Smooth muscle cell (in vitro differentiated cells): ENCODE measurements around the gene IVD. TPM values are rescaled to one million over a fixed set of nuclear protein-coding genes. Genes with fewer than 3 reads are reported as not detected.

ENCODE experiments used
- DNase-seq: peaks from one replicate; lab custom pipeline; 2025; ENCODE audit not compliant: unreplicated experiment; lab: John Stamatoyannopoulos, UW
- H2AFZ ChIP-seq: fragments of 200-600 bp; sonication (generic); 2 replicates; pipeline ENCODE4 v1.6.0; 2016; ENCODE audit warnings: antibody characterized with exemption, low read depth, mild to moderate bottlenecking
- H3F3A ChIP-seq: fragments of 200-600 bp; sonication (generic); 2 replicates; pipeline ENCODE4 v1.6.0; 2017; ENCODE audit warnings: antibody characterized with exemption, low read depth
- H3K27ac ChIP-seq: fragments of 200-600 bp; sonication (generic); 2 replicates; pipeline ENCODE4 v1.5.1; 2016; ENCODE audit warnings: low read depth, mild to moderate bottlenecking
- H3K27me3 ChIP-seq: fragments of 200-600 bp; sonication (generic); 2 replicates; pipeline ENCODE4 v1.6.1; 2016; ENCODE audit warnings: low read depth, mild to moderate bottlenecking
- H3K36me3 ChIP-seq: fragments of 200-600 bp; sonication (generic); 2 replicates; pipeline ENCODE4 v1.5.1; 2016; ENCODE audit warnings: low read depth
- H3K4me1 ChIP-seq: fragments of 200-600 bp; sonication (generic); 2 replicates; pipeline ENCODE4 v1.5.1; 2016; ENCODE audit warnings: low read depth
- H3K4me2 ChIP-seq: fragments of 200-600 bp; sonication (generic); 2 replicates; pipeline ENCODE4 v1.6.0; 2016; ENCODE audit warnings: mild to moderate bottlenecking
- H3K4me3 ChIP-seq: fragments of 200-600 bp; sonication (generic); 2 replicates; pipeline ENCODE4 v1.5.1; 2016; ENCODE audit warnings: mild to moderate bottlenecking
- H3K79me2 ChIP-seq: fragments of 200-600 bp; sonication (generic); 2 replicates; pipeline ENCODE4 v1.6.0; 2016; ENCODE audit warnings: low read depth, mild to moderate bottlenecking
- H3K9ac ChIP-seq: fragments of 200-600 bp; sonication (generic); 2 replicates; pipeline ENCODE4 v1.6.0; 2016; ENCODE audit warnings: low read depth
- H3K9me3 ChIP-seq: fragments of 200-600 bp; sonication (generic); replicated peaks from 2 replicates; pipeline ENCODE4 v1.5.1; 2016; ENCODE audit warnings: low read depth
- H4K20me1 ChIP-seq: fragments of 200-600 bp; sonication (generic); 2 replicates; pipeline ENCODE4 v1.6.0; 2016; ENCODE audit warnings: low read depth
- WGBS: methylation state at CpG from one replicate; pipeline ENCODE4 v1.1.7; 2016; ENCODE audit warnings: low lambda C conversion rate; 5-methylcytosine and 5-hydroxymethylcytosine counted together
- polyA plus RNA-seq: library from polyadenylated mRNA; unstranded; fragments of >200 nt; fragmentation: Nextera tagmentation; extraction: Ambion mirVana; gene quantifications from 2 replicates; pipeline ENCODE4 v1.2.1, GENCODE V29; 2016
- total RNA-seq: library from RNA; depleted of rRNA; stranded (reverse); fragments of >200 nt; gene quantifications from 2 replicates; pipeline ENCODE4 v1.2.3, GENCODE V29; 2014
- TF ChIP-seq, protein P1 (sequence below): fragments of 200-600 bp; sonication (generic); IDR thresholded peaks from 2 replicates; pipeline ENCODE4 v1.5.1; 2017; ENCODE audit warnings: borderline replicate concordance, mild to moderate bottlenecking, antibody characterized with exemption; ENCODE audit not compliant: insufficient read depth, poor library complexity, severe bottlenecking

Gene IVD
- total and polyA plus RNA-seq, 2 experiments from 2014 or later = 17.4 to 37.8 TPM

DNA sequence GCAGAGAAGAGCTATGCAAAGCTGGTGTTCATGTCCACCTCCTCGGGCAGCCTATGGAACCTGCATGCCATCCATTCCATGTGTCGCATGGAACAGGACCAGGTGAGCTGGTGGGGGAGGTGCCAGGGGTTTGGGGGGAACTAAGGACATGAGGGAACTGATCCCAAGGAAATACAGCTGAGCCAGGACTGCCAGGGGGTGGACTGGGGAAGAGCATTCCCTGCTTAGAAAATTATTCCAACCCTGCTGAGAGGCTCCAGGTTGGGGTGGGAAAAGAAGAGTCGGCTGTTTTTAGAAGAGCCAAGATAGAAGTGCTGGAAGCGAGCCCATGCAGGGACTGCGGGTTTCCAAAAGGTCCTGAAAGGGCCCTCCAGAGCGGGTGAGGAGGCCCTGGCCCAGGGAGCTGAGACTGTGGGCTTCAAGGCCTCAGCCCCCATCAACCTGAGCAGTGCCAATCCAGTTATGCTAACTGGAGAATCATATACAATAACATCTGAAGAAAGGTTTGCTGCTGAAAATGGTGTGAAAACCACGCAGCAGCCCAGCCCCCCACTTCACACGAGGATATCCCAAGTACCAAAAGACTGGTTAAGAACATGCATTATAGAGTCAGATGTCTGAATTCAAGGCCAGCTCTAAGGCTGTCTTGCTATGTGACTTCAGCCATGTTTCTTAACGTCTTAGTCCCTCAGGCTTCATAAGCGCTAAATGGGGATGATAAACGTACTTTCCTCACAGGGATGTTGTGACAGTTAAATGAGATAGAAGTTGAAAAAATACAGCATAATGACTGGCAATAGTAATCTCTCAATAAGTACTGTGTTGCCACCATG, 39.8 kb upstream of the IVD start:
- Histone ChIP-seq H3K9ac (no peak overlapping the region), H3K4me3 (no peak overlapping the region), H3K4me1 (no peaks in the 10 kb centered on the region), H3F3A (no peaks in the 10 kb centered on the region), H4K20me1 (no peaks in the 10 kb centered on the region), H3K27ac (no peak overlapping the region), H3K36me3 (no peaks in the 10 kb centered on the region), H3K27me3 (peaks cover 8% of the 10 kb centered on the region), H2AFZ (no peak overlapping the region), H3K4me2 (no peak overlapping the region), H3K79me2 (no peaks in the 10 kb centered on the region), H3K9me3 (no peaks in the 10 kb centered on the region)
- WGBS = 87% methylated on average over 11 of the region's 11 CpGs
- TF ChIP-seq, protein P1, sequence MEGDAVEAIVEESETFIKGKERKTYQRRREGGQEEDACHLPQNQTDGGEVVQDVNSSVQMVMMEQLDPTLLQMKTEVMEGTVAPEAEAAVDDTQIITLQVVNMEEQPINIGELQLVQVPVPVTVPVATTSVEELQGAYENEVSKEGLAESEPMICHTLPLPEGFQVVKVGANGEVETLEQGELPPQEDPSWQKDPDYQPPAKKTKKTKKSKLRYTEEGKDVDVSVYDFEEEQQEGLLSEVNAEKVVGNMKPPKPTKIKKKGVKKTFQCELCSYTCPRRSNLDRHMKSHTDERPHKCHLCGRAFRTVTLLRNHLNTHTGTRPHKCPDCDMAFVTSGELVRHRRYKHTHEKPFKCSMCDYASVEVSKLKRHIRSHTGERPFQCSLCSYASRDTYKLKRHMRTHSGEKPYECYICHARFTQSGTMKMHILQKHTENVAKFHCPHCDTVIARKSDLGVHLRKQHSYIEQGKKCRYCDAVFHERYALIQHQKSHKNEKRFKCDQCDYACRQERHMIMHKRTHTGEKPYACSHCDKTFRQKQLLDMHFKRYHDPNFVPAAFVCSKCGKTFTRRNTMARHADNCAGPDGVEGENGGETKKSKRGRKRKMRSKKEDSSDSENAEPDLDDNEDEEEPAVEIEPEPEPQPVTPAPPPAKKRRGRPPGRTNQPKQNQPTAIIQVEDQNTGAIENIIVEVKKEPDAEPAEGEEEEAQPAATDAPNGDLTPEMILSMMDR = no peak
- no peak for DNase-seq

DNA sequence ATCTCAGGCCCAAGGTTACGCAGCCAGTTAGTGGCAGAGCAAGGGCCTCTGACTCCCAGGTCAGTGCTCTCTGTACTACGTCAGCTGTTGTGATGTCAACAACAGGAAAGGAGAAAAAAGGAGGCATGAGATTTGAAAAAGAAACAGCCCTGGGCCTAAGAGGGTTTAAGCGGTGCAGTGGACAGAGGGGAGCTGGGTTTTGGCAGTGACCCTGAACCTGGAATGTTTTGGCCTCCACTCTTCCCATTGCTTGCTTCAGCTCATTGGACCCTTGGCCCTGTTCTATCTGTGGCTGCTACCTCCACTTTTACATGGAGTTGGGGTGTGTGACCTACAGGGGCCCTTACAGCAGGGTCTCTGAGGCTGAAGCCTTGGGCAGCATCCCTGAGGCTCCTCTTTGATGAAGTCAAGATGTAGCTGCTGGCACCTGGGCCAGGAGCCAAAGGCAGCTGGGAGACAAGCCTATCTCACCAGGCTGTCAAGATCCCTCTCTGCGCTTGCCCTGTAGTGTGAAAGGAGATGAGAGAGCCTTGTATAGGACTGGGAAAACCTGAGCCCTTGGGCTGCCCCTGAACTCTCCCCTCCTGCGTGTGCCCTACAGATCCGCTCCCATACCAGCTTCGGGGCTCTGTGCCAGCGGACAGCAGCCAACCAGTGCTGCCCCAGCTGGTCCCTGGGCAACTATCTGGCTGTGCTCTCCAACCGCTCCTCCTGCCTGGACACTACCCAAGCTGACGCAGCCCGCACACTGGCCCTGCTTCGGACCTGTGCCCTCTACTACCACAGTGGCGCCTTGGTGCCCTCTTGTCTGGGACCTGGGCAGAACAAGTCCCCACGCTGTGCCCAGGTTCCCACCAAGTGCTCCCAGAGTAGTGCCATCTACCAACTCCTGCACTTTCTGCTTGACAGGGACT, 38.9 kb upstream of the IVD start:
- H3F3A ChIP-seq = no peaks in the 10 kb centered on the region
- 95% methylated on average over 14 of the region's 14 CpGs for WGBS
- H3K36me3 ChIP-seq = no peaks in the 10 kb centered on the region
- TF ChIP-seq, protein P1 = no peak
- no peaks in the 10 kb centered on the region for H4K20me1 ChIP-seq
- H3K27ac ChIP-seq = no peak overlapping the region
- no peak overlapping the region for H2AFZ ChIP-seq
- DNase-seq = no peak
- no peak overlapping the region for H3K4me2 ChIP-seq
- H3K4me1 ChIP-seq = no peaks in the 10 kb centered on the region
- H3K4me3 ChIP-seq = no peak overlapping the region
- H3K27me3 ChIP-seq = peaks cover under 1% of the 10 kb centered on the region
- no peaks in the 10 kb centered on the region for H3K9me3 ChIP-seq
- no peak overlapping the region for H3K9ac ChIP-seq
- H3K79me2 ChIP-seq = no peaks in the 10 kb centered on the region

DNA sequence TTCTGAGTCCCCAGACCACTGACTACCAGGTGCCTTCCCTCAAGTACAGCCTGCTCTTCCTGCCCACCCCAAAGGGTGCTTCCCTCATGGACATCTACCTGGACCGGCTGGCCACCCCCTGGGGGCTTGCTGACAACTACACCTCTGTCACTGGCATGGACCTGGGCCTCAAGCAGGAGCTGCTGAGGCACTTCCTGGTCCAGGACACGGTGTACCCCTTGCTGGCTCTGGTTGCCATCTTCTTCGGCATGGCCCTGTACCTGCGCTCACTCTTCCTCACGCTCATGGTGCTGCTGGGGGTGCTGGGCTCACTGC, 38.3 kb upstream of the IVD start:
- Histone ChIP-seq H3F3A (no peaks in the 10 kb centered on the region), H3K36me3 (no peaks in the 10 kb centered on the region), H3K27ac (no peak overlapping the region), H2AFZ (no peak overlapping the region), H3K79me2 (no peaks in the 10 kb centered on the region), H3K4me1 (no peaks in the 10 kb centered on the region), H3K9ac (no peak overlapping the region), H3K27me3 (no peaks in the 10 kb centered on the region), H4K20me1 (no peaks in the 10 kb centered on the region), H3K4me2 (no peak overlapping the region), H3K9me3 (no peaks in the 10 kb centered on the region), H3K4me3 (no peak overlapping the region)
- DNase-seq = no peak
- TF ChIP-seq, protein P1 = no peak
- WGBS = 85% methylated on average over 5 of the region's 5 CpGs
